A549 (cell line): ENCODE data around the gene HP1BP3.

Source experiments
- BHLHE40 ChIP-seq: IDR thresholded peaks from 2 replicates; pipeline ENCODE4 v1.6.1; 2012; ENCODE audit warnings: low read depth, low read length, inconsistent platforms
- CEBPB ChIP-seq, 2 experiments: fragments of >200 bp in 1 of 2; sonication (Bioruptor Twin) in 1 of 2; formaldehyde crosslinking in 1 of 2; IDR thresholded peaks; 2 replicates each; pipeline ENCODE4 v1.6.1; 2012 to 2016
- CTCF ChIP-seq: fragments of >200 bp; sonication (Bioruptor Twin); formaldehyde crosslinking; IDR thresholded peaks from 3 replicates; pipeline ENCODE4 v1.5.1; 2016
- ELK1 ChIP-seq: fragments of 150-350 bp; IDR thresholded peaks from 2 replicates; pipeline ENCODE4 v1.6.1; 2014; ENCODE audit warnings: low read depth, mild to moderate bottlenecking, low read length
- EP300 ChIP-seq, 2 experiments: fragments of >200 bp; sonication (Bioruptor Twin); formaldehyde crosslinking; IDR thresholded peaks; 2 replicates in 1 of 2; 3 replicates in 1 of 2; pipeline ENCODE4 v1.6.1; 2016 to 2017
- NFE2L2 ChIP-seq: fragments of 150-350 bp; conservative IDR thresholded peaks from 2 replicates; pipeline ENCODE4 v1.6.1; 2014; ENCODE audit warnings: low read length
- POLR2A ChIP-seq: IDR thresholded peaks from 2 replicates; pipeline ENCODE4 v1.6.1; 2012; ENCODE audit warnings: mild to moderate bottlenecking, low read length
- RAD21 ChIP-seq, 2 experiments: fragments of >200 bp in 1 of 2; sonication (Bioruptor Twin) in 1 of 2; formaldehyde crosslinking in 1 of 2; IDR thresholded peaks in 1 of 2; conservative IDR thresholded peaks in 1 of 2; 2 replicates in 1 of 2; 3 replicates in 1 of 2; pipeline ENCODE4 v1.6.1; 2012 to 2018; ENCODE audit warnings: inconsistent platforms in 1 of 2
- RCOR1 ChIP-seq: fragments of 150-350 bp; IDR thresholded peaks from 2 replicates; pipeline ENCODE4 v1.6.1; 2014; ENCODE audit warnings: antibody characterized with exemption, low read length, low read depth
- REST ChIP-seq: fragments of 200-600 bp; sonication (generic); IDR thresholded peaks from 2 replicates; pipeline ENCODE4 v1.6.1; 2016; ENCODE audit warnings: antibody characterized with exemption, mild to moderate bottlenecking, moderate library complexity
- ZFP36 ChIP-seq: fragments of 450-650 bp; IDR thresholded peaks from 2 replicates; pipeline ENCODE4 v1.6.1; 2014; ENCODE audit warnings: borderline replicate concordance; ENCODE audit not compliant: partially characterized antibody

- TF ChIP-seq CTCF (no peak), EP300 (IDR thresholded peaks at IDR 0.05) (no peak), BHLHE40 (no peak), CEBPB (IDR thresholded peaks at IDR 0.05) (no peak), RAD21 (conservative IDR thresholded peaks at IDR 0.05 in 1 of 2, IDR thresholded peaks at IDR 0.05 in 1 of 2) (no peak), ELK1 (no peak), POLR2A (no peak), ZFP36 (no peak), RCOR1 (no peak), REST (no peak), NFE2L2 (no peak)
These were observed 91.6 kb downstream of the HP1BP3 start for GRCh38 chr1:20695515-20695914.
